HG03097 (cell line): ENCODE results near the gene PUS7.
"Not testable (repeated sequence)": the region's sequence is repeated elsewhere in the genome, so short reads cannot be mapped to it uniquely, and the experiment has no call there.

Source experiments
- ATAC-seq: cut with Tn5 transposase; IDR thresholded peaks from one replicate; pipeline ENCODE4 v1.9.1; 2021; ENCODE audit not compliant: unreplicated experiment, low FRiP score

The PUS7 gene, protein sequence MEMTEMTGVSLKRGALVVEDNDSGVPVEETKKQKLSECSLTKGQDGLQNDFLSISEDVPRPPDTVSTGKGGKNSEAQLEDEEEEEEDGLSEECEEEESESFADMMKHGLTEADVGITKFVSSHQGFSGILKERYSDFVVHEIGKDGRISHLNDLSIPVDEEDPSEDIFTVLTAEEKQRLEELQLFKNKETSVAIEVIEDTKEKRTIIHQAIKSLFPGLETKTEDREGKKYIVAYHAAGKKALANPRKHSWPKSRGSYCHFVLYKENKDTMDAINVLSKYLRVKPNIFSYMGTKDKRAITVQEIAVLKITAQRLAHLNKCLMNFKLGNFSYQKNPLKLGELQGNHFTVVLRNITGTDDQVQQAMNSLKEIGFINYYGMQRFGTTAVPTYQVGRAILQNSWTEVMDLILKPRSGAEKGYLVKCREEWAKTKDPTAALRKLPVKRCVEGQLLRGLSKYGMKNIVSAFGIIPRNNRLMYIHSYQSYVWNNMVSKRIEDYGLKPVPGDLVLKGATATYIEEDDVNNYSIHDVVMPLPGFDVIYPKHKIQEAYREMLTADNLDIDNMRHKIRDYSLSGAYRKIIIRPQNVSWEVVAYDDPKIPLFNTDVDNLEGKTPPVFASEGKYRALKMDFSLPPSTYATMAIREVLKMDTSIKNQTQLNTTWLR

DNA sequence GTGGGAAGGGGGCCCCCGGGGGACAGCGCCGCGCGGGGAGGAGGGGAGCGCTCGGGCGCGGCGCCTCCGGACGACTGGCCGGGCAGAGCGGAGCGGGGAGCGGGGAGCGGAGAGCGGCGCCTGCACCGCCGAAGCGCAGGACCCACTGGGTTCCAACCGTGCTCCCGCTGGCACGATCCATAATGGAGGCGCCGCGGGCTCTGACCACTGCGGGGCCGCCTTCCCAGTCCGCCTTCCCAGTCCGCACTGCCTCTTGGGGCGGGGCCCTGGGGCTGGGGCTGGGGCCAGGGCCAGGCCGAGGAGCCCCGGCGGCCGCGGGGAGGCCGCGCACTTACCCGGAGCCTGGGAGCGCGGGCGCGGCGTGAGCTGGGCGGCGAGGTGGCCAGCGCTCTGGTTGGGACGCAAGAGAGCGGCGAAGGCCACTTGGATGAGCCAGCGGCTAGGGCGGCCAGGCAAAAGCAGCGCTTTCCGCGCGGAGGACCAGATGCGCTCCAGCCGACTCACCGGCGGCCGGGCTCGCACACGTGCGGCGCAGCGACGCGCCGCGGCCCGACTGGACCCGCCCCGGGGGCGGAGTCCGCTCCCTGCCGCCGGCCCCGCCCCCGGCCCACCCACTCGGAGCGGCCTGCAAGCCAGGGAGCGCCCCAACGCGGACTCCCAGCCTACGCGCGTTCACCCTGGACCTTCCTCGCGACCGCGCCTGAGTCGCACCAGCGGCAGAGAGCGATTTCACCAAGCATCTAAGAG lies at the start of gene PUS7:
TSS of gene PUS7 (minus strand) at position 555 of the 747 bp plus-strand sequence. CDS start 13,759 bp downstream, outside the sequence.
- ATAC-seq: peak; percentile 83

DNA sequence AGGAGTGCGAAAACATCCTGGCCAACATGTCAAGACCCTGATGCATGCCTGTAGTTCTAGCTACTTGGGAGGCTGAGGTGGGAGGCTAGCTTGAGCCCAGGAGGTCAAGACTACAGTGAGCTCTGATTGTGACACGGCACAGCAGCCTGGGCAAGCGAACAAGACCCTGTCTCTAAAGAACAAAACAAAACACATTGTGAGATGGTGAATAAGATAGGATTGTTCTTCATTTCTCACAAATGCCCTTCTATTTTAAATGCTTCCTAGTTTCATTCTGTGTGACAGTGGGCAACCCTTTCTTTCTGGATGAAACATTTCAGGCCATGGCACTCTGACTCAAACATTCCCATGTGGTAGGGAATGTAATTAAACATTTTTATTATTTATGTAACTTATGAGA lies 45.8 kb upstream of the PUS7 start:
- ATAC-seq: no peak

DNA sequence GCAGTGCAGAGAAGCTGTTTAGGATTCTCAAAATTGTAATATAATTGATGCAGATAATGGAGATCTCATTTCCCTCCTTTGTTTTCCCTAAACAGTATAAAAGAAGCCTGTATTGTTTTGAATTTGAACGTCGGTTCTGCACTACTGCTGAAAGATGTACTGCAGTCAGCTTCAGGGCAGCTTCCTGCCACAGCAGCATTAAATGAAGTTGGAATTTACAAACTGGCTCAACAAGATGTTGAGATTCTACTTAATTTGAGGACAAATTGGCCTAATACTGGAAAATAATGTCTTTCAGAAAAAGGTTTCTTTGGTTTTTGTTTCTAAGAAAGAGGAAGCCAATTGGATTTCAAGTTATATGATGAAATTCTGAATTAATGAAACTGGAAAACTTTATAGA lies 45.0 kb upstream of the PUS7 start:
- ATAC-seq: no peak

DNA sequence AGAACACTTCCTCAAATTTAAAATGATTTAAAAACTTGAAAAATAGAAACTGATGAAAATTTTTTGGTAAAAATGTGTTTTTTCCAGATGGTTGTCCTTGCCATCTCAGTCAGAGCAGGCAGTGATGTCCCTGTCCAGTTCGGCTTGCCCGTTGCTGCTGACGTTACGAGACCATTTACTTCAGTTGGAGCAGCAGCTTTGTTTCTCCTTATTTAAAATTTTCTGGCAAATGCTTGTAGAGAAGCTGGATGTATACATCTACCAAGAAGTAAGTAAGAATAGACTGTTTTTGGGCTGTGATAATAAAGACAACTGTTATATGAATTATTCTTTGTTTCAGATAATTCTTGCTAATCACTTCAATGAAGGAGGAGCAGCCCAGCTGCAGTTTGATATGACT lies 43.1 kb upstream of the PUS7 start:
- ATAC-seq: no peak

DNA sequence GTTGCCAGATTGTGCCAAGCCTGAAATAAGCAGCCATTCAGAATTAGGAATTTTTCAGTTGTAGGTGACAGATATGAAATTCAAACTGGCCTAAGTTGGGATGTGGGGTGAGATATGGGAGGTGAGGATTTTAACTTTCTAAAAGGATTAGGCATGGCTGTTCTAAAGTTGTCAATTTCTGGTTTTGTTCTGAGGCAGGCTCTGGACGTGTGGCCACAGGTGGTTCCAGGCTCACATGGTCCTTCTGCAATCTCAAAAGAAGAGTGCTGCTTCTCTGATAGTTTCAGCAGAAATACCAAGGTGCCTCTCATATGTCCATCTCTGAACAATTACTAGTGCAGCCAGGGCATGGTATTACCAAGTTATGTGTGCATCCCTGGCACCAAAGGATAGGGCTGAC lies 37.9 kb upstream of the PUS7 start:
- no peak for ATAC-seq

DNA sequence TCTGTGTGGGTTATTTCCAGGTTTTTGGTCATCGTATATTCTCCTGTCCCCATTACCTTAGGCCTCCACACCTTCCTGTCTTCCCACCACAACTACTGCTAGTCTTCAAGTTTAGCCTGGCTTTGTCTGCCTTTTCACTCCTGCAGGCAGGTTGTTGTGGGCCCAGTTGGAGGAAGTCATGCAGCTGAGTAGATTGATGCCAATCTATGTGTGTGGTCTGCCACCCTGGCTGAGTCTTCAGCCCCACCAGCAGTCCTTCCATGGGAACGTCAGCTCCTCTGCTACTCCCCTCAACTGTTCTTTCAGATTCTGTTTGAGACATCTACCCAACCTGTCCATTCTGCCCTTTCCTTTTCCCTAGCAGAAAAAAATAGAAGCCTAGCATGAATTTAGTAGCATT lies 16.3 kb upstream of the PUS7 start:
- no peak for ATAC-seq

DNA sequence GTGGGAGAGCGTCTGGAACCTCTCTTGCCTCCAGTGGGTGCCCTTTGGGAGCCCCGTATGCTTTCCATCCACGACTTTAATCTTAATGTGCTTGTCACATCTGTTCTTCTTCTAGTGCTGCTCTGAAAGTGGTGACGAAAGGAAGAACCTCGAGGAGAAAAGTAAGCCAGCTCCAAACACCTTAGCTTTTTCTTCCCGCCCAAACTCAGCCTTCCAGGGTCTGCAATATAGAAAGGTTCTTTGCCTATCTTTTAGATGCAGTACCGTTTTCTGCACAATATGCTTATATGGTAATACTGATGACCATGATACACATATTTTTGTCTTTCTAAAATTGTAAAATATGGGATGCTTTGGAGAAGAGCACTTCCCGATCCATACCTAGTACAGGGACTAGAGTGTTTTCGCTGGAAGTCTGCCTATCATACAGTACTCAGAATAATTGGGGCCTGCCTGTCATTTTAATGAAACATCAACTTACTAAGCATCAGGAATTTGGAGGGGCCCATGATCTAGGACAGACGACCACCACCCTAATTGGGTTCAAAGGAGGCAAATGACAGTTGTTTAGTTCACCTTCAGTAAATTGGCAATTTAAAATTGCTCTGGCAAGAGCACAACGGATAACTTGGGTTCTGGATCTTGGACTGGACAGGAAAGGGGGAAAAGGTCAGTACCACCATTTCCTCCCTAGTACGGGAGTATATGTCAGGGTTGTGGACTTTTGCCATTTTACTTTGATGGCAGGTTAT lies 10.8 kb upstream of the PUS7 start:
- ATAC-seq: no peak

DNA sequence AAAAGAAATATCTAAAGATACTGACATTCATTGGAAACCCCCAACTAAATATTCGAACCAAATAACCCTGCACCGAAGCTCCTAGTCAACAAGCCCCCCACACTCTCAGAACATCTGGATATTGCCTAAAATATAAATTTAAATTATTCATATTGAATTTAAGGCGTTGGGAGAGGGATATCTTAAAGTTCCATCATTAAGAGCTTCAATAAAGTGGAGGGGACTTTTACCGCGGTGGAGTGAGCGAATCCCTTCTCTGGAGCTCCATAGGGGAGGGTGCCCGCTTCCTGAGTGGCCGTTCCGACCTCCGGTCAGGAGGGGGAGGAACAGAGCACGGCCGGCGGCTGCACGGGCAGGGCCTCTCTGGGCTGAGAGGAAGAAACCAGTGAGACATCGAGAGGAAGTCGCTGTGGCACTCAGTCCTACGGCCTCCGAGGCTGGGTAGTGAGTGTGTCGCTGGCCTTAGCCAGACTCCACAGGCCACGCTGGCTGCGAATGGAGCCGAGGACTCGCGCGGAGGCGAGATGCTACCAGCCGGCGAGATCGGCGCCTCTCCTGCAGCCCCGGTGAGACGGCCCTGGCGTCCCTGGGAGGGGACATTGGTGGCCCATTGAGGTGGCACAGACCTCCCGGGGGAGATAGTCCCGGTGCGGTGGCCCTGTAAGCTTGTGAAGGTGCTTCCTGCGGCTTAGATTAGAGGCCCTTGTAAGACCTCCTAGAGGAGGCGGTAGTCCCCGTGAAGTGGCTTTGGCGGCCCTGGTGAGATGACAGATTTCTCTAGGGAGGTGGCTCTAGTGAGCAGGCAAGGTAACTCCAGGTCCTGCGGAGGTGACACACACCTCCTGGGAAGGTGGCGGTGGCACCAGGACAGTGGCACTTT lies 10.0 kb upstream of the PUS7 start, which contains the start of gene RINT1:
TSS of gene RINT1 (plus strand) at position 410 of the 880 bp plus-strand sequence. CDS start at position 525, 115 bp downstream.
- ATAC-seq: peak; percentile 95

DNA sequence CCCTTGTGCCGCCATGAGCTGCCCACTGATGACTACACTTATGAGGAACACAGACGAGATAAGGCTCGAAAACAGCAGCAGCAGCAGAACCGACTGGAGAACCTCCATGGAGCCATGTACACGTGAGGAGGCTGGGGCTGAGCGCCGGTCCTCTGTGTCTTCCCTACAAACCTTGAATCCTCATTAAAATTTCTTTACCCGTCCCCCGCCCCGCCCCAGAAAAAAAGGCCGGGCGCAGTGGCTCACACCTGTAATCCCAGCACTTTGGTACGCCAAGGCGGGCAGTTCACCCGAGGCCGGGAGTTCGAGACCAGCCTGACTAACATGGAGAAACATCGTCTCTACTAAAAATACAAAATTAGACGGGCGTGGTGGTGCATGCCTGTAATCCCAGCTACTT lies 8.5 kb upstream of the PUS7 start:
- ATAC-seq: no peak

DNA sequence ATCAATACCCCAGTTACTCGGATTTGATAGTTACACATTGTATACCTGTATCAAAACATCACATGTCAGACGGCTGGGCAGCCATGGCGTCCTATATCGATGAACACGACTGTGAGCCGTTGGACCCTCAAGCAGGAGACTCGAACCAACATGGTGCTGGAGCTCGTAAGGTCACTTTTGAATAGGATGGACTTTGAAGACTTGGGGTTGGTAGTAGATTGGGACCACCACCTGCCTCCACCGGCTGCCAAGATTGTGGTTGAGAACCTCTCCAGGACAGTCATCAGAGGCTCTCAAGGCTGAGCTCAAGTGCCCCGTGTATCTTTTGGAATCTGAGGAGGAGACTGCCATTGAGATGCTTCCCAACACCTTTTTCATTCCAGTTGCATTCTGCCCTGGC lies 8.1 kb upstream of the PUS7 start:
- ATAC-seq: no peak

DNA sequence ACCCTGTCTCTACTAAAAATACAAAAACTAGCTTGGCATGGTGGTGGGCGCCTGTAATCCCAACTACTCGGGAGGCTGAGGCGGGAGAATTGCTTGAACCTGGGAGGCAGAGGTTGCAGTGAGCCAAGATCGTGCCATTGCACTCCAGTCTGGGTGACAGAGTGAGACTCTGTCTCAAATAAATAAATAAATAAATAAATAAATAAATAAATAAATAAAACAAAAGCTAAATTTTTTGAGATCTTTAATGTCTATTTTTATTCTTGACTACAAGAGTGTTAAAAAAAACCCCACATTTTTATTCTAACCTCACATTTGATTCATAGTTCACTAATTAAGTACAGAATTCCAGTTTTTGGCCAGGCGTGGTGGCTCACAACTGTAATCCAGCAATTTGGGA lies 5.7 kb upstream of the PUS7 start:
- not testable (repeated sequence) for ATAC-seq

DNA sequence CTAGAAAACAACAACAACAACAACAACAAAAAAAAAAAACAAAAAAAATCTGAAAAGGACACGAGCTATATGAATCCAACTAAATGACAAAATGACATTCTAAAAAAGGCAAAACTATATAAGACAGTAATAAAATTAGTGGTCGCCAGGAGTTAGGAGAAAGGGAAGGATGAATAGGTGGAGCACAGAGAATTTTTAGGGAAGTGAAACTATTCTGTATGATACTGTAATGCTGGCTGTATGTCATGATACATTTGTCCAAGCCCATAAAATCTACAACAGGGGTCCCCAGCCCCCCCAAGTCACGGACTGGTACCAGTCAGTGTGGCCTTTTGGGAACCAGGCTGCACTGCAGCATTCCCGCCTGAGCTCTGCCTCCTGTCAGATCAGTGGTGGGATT lies 2.8 kb upstream of the PUS7 start:
- no peak for ATAC-seq

DNA sequence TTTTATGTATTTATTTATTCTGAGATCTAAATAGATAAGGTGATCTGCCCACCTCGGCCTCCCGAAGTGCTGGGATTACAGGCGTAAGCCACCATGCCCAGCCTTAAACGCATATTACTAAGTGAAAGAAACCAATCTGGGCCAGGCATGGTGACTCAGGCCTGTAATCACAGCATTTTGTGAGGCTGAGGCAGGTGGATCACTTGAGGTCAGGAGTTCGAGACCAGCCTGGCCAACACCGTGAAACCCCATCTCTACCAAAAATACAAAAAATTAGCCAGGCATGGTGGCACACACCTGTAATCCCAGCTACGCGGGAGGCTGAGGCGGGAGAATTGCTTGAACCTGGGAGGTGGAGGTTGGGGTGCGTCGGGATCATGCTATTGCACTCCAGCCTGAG lies 2.4 kb upstream of the PUS7 start:
- ATAC-seq: not testable (repeated sequence)

DNA sequence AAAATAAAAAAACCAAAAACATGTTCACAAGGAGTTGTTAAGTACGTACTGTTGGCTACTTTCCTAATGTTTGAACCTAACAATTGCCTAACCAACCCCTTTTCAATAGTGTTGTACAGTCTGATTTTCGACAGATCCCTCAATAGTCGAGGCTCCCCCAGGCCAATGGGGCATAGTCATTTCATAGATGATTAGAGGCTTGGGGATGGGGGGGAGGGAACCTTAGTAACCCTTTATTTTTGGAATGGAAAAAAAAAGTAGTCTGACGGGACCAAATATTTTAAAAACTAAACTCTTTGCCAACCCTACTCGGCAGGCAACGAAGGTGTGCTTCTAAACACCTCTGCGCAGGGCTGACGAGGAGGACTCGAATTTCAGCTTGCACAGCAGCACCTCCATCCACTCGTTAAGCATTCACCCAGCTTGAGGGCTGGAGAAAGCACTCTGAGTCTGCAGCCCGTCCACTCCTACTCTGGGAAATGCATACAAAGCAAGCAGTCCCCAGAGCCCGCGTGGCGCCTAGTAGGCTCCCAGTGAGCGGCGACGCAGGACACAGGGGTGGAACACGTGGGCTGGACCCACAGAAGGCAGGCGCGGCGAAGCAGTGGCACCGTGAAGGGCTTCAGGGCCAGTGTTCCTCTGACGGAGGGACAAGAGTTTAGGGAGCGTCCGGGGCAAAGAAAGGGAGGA lies 899 bp downstream of the PUS7 start:
- ATAC-seq: peak; percentile 25

DNA sequence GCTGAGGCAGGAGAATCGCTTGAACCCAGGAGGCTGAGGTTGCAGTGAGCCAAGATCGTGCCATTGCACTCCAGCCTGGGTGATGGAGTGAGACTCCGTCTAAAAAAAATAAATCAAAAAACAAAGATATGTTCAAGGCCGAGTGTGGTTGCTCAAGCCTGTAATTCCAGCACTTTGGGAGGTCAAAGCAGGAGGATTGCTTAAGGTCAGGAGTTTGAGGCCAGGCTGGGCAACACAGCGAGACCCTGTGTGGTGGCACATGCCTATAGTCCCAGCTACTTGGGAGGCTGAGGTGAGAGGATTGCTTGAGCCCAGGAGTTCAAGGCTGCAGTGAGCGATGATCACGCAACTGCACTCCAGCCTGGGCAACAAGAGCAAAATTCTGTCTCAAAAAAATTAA lies 1.5 kb downstream of the PUS7 start:
- ATAC-seq: not testable (repeated sequence)

DNA sequence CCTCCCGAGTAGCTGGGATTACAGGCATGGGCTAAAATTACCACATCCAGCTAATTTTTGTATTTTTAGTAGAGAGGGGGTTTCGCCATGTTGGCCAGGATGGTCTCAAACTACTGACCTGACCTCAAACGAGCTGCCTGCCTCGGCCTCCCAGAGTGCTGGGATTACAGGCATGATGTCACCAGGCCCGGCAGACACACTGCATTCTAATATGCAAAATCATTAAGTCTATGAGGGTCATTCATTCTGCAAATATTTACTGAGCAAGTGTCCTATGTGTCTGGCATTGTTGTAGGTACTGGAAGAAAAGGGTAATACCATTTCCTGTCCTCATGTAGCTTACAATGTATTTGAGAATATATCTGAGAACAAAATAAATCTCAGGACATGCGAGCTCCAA lies 2.7 kb downstream of the PUS7 start:
- no peak for ATAC-seq

DNA sequence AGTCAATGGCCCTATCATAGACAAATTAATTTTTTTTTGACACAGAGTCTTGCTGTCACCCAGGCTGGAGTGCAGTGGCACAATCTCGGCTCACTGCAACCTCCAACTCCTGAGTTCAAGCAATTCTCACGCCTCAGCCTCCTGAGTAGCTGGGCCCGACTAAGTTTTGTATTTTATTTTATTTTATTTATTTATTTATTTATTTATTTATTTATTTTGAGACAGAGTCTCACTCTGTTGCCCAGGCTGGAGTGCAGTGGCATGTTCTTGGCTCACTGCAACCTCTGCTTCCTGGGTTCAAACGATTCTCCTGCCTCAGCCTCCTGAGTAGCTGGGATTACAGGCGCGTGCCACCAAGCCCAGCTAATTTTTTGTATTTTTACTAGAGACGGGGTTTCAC lies 6.5 kb downstream of the PUS7 start:
- ATAC-seq: not testable (repeated sequence)

DNA sequence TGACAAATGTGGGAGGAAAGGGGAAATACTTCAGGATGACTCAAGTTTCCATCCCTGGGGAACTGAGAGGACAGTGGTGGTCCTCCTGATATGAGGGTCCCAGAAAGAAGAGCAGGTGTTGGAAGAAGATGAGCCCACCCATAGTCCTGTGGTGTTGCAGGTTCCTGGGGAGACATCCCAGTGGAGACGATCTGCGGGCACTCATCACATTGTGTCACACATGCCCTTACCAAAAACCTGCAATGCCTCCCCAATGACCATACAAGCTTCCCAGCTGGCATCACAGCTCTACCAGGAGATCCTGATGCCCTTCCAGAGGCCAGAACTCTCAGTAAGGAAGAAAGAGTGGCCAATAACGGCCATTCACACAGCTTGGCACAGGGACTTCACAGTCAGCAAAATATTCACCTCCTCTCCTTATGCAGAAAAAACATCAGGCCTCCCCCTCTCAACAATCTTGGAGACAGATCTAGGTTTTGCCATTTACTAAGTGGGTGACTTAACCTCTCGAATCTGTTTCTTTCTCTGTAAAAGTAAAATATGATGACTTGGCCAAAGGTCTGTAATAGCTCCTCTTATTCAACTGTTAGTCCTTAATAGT lies 9.0 kb downstream of the PUS7 start:
- ATAC-seq: no peak

DNA sequence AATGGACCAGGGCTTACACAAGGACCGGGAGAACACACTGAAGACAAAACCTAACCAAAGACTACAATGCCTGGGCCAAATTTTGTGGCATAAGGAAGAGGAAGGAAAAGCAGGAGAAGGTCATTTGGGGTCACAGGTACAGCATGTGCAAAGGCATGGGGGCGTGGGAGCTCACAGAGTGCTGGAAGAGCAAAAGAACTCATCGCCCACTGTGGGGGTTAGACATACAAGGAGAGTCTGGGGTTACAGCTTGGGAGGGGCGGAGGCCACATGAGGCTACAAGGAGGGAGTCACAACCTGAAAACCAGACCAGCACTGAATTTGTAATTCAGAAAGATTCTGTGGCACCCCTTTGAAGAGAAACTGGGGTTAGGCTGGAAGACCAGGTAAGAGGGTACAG lies 9.7 kb downstream of the PUS7 start:
- ATAC-seq: no peak
